Activated CD8-positive, alpha-beta memory T cell treated with anti-CD3 and anti-CD28 coated beads for 1 hour (primary cell): ENCODE results near the gene UST.
"Not testable (repeated sequence)": the region's sequence is repeated elsewhere in the genome, so short reads cannot be mapped to it uniquely, and the experiment has no call there.

Experiments used
- DNase-seq, 2 donors: peaks; one replicate each; pipeline ENCODE4 v3.0.0-alpha.2; 2020; ENCODE audit warnings: low read depth in 1 of 2; ENCODE audit errors: extremely low read depth in 1 of 2

Gene UST

DNA sequence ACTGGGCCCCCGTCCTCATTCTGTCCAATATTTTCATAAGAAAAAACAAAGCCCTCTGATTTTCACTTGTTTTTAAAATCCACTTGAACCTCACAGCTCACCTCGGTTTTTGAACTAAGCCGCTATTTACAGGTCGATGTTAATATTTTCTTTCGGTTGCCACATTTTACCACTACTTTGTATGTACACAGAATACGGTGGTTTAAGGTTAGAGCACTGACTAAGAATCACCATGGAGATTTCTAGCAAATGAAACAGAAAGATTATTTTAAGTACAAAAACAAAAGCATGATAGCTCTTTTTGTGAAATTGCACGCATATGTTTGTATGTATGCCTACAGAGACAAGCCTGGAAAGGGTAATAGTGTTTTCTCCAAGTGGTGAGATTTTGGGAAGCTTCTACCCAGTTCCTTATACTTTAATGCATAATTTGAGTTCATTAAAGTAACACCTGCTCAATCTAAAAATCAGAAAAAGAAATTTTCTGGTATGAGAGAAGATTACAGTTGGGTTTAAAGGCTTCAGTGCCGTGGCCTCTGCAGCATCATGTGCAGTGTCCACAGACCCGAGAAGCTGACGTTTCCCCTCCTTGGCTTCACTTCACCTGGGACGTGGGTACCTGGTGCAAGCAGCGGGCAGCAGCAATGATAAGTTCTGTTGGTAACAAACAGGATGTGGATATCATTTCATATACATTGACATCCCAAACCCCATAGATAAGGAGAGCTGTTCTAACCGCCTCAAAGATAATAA is 144.0 kb downstream of the UST start:
- DNase-seq = no peak

DNA sequence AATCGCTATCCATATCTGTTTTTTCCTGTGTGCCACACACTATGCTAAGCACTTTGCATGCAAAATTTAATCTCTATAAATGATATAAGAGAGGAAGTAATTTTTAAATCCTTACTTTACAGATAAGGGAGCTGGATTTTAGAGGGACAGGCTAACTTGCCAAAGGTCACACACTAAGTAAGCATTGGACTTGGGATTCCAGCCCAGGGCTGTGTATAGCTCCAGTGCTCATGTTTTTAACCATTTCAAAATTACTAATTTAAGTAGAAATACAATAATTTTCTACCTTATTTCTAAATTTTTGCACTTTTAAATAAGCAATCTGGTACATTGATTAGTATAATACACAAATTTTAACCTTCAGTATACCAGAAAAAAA is 144.6 kb downstream of the UST start:
- no peak for DNase-seq

DNA sequence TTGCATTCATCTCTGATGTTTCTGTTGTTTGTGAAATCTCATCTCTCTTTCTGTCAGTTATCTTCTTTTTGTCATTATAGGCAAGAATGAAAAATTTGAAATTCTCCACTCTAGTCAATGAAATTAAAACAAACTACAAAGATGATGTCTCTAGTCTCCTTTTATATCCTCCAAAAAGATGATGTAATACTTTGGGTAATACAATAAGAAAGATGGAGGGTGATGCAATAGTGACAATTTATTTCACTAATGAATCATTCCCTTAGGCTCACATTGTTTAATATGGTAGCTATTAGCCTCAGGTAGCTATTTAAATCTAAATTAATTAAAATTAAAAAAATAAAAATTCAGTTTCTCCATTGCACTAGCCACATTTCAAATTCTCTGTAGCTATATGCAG is 145.4 kb downstream of the UST start:
- DNase-seq = no peak

DNA sequence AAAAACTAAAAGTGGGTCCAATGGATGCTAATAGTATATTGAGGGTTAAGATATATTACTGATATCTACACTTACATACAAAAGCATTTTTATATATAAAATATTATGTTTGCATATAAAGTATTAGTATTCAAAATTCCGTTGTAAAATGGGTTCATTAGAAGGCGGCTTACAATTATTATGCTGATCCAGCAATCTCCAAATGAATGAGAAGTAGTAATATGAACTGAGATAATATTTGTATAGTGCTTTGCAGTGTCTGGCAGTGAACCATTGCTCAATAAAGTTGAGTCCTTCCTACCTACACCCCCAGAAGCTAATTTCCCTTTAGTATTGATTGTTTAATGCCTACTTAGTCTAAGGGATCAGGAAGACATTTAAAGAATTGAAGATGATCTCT is 146.2 kb downstream of the UST start:
- DNase-seq = no peak

DNA sequence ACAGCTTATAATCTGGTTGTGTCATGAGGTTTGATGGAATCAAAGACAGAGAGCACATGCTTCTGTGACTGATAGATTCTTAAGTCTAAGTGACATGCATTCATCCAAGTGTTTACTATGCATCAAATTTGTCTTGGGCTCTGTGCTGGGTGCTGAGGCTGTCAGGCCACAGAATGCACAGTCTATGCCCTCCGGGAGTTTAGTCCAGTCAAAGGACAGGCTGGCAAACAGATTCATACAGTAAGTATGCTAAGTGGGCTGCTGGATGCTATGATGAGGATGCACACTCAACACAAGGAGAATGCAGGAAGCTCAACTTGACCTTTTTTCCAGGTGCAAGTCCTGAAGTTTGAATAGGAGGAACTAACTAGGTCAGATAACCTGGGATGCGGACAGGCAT is 146.7 kb downstream of the UST start:
- DNase-seq = no peak

DNA sequence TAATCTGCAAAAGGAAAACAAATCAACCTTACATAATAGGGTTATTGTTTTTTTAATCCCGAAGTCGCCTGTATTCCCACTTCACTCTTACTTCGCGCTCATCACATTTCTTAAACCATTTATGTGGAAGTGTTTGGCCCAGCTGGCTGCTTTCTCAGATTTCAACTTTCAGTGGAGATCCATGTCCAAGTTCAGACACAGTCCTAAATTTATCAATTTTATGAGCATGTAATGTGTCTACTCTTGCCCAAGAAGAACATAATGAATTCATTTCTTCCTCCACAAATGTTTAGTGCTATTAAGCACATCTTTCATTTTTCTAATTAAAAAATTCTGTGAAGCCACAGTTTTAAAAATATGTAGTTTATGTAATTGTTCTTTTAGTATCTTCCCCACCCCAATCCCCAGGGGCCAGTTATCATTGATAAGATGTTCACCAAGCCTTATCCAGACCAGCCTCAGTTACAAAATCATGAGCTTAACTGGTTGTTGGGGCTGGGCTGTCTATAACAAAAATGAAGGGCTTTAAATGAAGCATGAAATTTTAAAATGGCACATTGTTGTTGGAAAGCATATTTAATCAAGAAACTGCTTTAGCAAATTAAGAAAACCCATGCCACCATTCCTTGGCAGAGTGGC is 151.7 kb downstream of the UST start:
- DNase-seq = no peak

DNA sequence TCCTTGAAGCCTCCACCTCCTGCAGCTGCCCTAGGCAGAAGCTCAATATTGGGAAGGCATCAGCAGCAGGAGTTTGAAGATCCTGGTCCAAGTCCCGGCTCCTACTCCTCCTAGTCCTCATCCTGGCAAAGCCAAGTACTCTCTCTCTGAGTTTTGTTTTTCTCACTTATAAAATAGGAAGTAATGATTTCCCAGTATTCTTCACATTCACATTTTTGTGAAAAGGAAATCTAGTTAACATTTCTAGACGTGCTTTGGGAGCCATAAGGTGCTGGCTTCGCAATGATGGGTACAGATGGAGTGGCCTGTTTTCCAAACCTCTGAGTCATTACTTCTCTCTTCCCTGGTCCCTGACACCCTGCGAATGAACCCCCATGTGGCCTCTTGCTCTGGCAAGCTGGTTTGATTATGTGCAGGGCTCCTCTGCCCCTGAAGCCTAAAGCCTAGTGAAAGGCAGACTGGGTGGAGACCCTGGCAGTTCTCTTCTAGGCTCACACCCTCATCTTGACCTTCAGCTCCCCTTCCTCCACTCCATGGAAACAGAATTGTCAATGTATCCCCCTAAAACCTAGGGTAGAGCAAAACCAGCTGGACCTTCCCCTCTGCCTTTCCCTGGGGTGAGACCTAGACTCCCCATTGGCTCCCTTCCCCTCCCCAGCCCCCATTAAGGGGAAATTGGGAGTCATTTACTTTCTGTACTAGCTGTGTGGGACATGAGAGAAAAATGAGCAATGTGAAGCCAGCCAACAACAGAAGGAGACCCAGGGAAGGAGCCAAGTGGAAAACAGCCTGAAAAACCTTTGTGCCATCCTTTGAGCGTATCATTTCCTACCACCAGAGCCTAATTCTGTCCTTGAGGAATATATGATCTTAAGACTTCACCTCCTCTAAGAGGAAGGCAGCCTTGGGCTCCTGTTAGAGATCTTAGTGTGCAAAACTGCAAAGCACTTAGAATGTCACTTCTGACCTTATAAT is 158.4 kb downstream of the UST start:
- no peak for DNase-seq

DNA sequence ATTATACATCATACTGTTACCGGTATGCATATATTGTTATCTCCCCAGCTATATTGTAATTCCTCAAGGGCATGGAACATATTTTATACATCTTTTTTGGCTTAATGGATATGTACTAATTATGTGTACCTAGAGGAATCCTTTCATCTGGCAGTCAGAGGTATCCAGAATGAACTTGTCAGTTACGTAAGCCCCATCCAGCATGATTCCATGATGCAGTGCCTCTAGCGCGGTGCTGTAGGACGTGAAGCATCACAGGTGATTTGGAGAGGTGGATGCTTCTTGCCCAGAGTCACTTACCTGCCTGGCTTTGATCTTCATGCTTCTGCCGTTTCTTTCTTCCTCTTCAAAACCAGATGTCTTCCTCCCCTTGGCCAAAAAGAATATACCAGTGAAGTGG is 159.1 kb downstream of the UST start:
- DNase-seq = no peak

DNA sequence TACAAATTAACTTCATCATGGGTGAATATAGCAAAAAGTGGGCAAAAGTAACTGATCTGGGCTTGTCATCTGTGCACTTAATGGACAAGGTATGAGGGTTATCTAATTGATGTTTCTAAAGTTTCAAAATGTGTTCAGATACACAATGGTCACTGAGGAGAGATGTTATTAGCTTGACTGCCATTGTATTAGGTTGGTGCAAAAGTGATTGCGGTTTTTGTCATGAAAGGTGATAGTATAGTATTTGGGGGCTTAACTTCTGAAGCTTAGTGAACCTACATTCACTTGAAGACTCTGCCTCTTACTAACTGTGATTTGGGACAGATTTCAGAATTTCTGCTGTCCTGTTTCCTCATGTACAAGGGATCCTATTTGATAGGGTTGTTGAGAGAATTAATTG is 159.6 kb downstream of the UST start:
- no peak for DNase-seq

DNA sequence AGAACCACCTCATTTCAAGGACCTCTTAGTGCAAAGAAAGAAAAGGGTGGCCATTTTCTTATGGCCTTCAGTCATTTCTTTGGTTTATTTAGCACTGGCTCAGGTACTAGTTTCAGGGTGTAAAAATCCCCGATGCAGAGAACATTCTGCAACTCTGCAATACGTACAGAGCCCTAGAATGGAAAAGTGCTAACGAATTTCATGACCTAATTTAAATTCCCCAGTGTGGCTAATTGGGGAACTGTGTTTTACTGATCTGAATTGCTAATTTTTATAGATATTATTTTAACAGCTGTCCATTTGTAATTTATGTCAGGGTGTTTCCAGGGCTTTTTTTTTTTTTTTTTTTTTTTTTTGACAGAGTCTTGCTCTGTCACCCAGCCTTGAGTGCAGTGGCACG is 160.7 kb downstream of the UST start:
- no peak for DNase-seq

DNA sequence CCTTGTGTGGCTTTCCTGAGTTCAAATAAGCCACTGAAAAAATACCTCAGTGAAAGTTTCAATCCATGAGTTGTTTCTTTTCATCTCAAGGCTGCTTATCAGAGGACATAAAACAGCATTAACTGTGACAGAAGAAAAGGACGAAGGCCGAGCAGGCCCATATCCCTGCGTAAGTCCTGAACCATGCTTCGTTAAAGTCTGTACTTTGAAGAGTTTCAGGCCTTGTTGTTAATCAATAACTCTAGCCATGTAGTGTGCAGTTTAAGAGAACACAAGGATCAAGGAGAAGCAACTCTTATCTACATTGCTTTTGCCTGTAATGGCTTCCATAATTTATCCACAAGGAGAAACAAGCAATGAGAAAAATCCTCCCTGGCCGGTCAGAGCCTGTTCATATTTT is 165.4 kb downstream of the UST start:
- DNase-seq = no peak

DNA sequence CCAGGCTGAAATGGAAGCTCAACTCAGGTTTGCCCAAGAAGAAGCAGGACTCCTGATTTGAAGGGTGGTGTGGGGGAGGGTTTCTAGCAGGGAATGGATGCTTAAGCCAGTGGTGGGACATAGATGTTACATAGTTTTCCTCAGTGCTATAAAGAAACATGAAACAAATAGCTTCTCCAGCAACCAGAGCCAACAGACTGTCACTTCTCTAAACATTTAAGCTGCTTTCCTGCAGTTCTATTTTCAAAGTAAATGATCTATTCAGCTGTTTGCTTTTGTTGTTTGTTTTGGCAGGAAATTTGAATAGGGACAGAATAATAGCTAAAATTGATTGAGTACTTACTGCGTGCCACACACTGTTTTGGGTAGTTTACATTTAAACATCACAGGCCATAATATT is 169.0 kb downstream of the UST start:
- no peak for DNase-seq

DNA sequence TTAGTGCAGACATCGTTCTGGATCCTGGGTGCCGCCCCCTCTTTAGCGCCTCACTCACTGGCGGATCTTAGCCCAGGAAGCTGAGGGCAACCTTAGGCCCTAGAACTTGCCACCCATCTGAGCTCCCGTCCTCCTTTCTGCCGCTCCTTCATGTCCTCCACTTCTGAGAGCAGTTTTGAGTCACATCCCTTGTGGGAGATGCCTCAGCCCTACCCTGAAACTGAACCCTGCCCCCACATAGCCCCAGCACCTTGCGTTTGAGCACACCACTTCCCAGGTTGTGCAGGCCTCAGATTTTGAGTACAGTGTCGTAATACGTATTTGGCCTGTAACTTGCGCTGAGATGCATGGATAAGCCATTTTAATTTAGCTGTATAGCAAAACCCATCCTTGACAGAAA is 169.7 kb downstream of the UST start:
- DNase-seq = not testable (repeated sequence)

DNA sequence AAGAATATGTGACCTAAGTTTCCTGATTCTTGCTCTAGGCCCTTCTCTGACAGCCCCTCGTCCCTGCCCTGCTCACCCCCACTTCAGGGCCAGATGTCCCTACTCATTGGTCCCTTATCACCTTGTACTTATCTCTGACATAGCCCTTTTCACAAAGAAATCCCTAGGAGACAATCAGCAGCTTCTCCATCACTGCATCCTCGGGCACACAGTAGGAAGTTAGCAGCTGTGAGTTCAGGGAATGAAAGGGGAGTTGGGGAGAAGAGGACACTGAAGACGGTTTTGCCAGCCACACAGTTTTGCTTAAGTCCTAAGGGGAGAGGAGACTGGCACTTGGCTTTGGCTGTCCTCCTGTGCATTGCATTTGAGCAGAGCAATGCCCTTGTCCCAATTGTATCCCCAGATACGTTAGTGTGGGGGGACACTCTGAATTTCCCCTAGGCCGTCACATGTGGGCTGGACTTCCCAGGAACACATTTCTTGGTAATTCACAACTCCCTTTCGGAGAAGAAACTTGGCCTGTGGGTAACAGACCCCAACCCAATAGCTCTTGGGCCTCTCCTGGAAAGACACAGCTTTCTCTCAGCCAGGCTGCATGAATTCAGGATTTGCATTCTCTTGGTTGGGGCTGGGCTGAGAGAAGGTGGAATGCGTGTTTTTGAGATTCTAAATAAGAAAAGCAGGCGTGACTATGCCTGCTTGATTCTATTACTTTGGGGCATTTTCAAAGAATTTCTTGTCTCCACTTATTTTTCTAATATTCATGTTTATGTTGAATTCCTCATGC is 177.6 kb downstream of the UST start:
- no peak for DNase-seq

DNA sequence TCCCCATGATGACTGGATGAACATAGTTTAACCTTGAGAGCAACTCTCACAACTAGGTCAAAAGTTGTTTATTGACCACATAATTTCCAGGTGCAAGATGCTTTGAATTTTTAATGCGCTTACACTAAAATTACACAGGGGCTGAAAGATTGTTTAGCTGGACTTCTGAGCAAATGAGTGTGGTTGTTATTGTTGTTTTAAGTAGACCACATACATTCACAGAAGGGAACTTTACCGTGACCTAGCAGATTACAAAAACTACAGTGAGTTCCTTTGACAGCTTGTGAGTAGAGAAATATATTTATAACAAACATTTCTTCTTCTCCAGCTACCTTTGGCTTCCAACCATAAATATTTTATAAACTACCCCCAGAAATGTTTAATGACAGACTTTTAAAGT is 178.9 kb downstream of the UST start:
- no peak for DNase-seq

DNA sequence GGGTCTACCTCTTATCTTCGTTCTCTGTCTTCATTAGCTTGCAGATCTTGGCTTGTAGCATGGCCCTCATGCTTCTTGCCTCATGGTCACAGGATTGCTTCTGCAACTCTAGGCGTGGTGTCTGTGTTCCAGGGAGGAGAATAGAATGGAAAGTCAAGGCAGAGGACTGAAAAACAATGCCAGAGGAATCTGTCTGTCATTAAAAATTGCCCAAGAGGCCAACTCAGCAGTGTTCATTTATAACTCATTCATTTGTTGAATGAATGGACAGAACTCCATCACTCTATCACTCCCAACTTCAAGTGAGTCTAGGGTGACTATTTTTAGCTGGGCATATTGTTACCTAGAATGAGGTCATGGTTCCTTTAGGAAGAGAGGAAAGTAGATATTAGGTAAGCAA is 179.6 kb downstream of the UST start:
- DNase-seq = no peak

DNA sequence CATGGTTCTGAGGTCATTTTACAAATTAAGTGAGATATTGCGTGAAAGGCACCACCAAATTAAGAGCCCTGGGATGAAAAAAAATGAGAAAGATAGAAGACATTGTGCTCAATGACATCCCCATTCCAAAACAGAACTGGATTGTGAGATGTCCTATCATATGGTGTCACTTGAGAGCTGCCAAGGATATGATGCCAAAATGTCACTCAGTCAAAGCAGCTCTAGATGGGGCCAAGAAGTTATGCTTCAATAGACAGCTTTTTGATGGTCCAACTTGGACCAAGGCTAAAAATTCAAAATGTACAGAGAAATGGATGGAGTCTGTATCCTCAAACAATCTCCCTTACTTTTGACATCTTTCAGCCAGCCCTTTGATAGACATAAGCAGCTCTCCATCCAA is 180.8 kb downstream of the UST start:
- DNase-seq = no peak

DNA sequence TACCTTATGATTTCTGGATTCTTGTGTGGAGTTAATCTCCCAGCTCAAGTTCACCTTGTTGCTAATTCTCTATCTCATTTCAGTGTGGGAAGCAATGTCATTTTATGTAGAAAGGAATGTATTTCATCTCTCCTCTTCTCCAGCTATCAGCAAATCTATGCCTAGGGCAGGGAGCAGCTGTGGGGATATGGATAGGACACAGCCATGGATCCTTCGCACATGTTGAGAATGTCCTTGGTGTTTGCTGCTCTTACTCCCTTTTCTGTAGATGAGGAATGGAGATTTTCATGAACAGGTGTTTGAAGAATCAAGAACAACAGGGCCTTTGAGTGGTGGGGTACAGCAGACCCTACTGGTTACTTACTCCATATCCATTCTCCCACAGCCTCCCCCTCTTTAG is 182.0 kb downstream of the UST start:
- DNase-seq = no peak

DNA sequence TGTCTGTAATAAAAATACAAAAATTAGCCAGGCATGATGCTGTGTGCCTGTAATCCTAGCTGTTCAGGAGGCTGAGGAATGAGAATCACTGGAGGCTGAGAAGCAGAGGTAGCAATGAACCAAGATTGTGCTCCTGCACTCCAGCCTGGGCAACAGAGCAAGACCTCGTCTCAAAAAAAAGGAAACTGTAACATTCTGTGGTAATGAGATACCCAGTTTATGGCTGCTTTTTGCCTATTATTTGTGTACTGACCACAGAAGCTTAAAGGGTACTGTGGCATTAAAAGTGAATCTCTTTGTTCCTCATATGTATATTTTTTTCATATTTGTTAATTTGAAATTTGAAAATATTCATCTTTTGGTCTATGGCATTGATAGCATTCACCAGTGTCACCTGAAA is 185.4 kb downstream of the UST start:
- DNase-seq = no peak

DNA sequence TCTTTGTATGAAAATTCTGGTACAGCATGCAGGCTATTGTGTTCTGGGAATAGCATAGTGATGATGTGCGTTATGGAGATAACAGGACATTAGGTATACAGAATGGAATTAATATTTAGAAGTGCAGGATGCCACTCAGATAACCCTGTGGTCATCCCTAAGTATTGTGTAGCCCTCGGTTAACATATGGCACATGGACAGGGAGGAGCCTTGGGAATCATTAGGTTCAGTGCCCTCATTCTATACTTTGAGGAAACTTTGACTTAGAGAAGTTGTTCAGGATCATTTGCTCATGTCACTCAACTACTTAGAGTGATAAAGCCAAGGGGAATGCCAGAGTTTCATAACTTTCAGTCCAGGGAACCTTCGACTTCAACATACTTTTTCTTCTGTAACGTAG is 185.9 kb downstream of the UST start:
- no peak for DNase-seq

DNA sequence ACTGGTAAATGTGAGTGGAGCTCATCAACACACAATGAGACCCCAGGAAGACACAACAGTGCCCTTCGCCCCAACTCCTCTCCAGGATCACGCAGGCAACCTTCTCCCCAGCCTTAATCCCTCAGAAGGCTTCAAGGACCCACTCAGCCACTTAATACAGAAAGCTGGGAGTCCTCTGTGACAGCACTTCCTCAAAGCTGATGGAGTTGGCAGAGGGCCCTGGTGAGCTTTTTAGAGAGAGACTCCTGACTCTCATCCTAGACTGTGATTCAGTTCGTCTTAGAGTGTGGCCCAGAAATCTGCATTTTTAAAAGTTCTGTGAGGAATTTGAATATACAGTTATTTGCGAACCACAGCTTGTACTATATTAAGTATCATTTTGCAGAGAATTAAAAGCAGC is 187.7 kb downstream of the UST start:
- DNase-seq = no peak
